ENCODE results near the gene NELFA. TPM values are rescaled to one million over a fixed set of nuclear protein-coding genes. Genes with fewer than 3 reads are reported as not detected.
A peak's percentile ranks its signal among the peaks of the same experiment; 100 is the strongest.
"Not testable (repeated sequence)": the region's sequence is repeated elsewhere in the genome, so short reads cannot be mapped to it uniquely, and the experiment has no call there.

NELFA gene
- total RNA-seq, 4 donors from 2014 or later: 27.7 to 56.9 (median 42.8) TPM

DNA sequence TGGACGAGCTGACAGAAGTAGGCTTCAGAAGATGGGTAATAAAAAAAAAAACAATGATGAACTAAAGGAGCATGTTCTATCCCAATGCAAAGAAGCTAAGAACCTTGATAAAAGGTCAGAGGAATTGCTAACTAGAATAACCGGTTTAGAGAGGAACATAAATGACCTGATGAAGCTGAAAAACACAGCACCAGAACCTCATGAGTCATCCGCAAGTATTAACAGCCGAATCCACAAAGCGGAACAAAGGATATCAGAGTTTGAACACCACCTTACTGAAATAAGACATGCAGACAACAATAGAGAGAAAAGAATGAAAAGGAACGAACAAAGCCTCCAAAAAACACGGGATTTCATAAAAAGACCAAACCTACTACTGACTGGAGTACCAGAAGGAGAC lies 10.5 kb downstream of the NELFA start:
- H3K9me3 ChIP-seq: peaks cover 0 to 3% (median 0%) of the 10 kb centered on the region in 4 donors
- no peak overlapping the region for H3K4me3 ChIP-seq
- no peaks in the 10 kb centered on the region for H3K4me1 ChIP-seq
- TF ChIP-seq, protein P1, sequence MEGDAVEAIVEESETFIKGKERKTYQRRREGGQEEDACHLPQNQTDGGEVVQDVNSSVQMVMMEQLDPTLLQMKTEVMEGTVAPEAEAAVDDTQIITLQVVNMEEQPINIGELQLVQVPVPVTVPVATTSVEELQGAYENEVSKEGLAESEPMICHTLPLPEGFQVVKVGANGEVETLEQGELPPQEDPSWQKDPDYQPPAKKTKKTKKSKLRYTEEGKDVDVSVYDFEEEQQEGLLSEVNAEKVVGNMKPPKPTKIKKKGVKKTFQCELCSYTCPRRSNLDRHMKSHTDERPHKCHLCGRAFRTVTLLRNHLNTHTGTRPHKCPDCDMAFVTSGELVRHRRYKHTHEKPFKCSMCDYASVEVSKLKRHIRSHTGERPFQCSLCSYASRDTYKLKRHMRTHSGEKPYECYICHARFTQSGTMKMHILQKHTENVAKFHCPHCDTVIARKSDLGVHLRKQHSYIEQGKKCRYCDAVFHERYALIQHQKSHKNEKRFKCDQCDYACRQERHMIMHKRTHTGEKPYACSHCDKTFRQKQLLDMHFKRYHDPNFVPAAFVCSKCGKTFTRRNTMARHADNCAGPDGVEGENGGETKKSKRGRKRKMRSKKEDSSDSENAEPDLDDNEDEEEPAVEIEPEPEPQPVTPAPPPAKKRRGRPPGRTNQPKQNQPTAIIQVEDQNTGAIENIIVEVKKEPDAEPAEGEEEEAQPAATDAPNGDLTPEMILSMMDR (IDR thresholded peaks at IDR 0.05): no peak
- TF ChIP-seq POLR2A (IDR thresholded peaks at IDR 0.05): no peak
- peaks cover 0 to 4% (median 0%) of the 10 kb centered on the region in 3 donors for H3K36me3 ChIP-seq
- no peak for DNase-seq
- H3K27me3 ChIP-seq: no peaks in the 10 kb centered on the region
- peak overlapping the region in 1 of 4 donors; percentile 15 for H3K27ac ChIP-seq

DNA sequence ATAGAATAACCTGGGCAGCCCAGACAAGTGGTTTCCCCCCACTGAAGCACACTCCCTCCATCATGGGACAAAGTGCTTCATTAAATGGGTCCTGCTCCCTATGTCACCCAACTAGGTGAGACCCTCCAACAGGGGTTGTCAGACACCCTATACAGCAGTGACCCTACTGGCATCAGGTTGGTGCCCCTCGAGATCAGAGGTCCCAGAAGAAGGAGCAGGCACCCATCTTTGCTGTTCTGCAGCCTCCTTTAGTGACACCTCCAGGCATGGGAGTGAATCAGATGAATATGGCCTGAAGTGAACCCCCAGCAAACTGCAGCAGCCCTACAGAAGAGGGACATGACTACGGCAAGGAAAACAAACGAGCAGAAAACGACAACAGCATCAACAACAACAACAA lies 11.1 kb downstream of the NELFA start:
- TF ChIP-seq, protein P1 (IDR thresholded peaks at IDR 0.05): no peak
- no peak for DNase-seq

DNA sequence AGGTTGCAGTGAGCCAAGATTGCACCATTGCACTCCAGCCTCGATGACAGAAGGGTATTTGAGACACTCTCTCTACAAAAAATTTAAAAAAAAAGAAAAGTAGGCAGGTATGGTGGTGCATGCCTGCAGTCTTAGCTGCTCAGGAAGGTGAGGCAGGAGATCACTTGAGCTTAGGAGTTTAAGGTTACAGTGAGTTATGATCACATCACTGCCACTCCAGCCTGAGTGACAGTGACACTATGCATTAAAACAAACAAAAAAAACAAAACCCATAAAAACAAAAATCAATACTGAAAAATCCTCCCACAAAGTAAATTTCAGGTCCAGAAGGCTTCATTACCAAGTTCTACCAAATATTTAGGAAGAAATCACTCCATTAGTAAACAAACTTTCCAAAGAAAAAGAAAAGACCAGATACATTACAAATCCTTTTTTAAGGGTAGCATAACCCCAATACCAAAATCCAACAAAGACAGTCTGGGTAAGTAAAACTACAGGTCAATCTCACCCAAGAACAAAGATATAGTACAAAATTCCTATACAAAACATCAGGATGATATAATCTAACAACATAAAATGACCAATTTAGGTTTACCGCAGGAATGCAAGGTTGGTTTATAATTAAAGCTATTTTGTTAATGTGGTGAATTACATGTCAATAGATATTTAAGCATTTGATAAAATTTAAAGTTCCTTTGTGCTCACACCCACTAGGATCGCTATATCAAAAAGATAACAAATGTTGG lies 11.7 kb downstream of the NELFA start:
- TF ChIP-seq, protein P1 (IDR thresholded peaks at IDR 0.05): no peak
- TF ChIP-seq POLR2A (IDR thresholded peaks at IDR 0.05): no peak
- H3K9me3 ChIP-seq: peaks cover 0 to 3% (median 0%) of the 10 kb centered on the region in 4 donors
- H3K27me3 ChIP-seq: no peaks in the 10 kb centered on the region
- no peak for DNase-seq
- H3K4me3 ChIP-seq: no peak overlapping the region
- H3K36me3 ChIP-seq: no peaks in the 10 kb centered on the region
- no peaks in the 10 kb centered on the region for H3K4me1 ChIP-seq
- H3K27ac ChIP-seq: no peak overlapping the region

More for the DNA sequence above, 11.1 kb downstream of the NELFA start:
- H3K4me3 ChIP-seq: no peak overlapping the region
- H3K27me3 ChIP-seq: no peaks in the 10 kb centered on the region
- no peaks in the 10 kb centered on the region for H3K36me3 ChIP-seq
- H3K9me3 ChIP-seq: peaks cover 0 to 3% (median 0%) of the 10 kb centered on the region in 4 donors
- H3K27ac ChIP-seq: no peak overlapping the region
- no peaks in the 10 kb centered on the region for H3K4me1 ChIP-seq

DNA sequence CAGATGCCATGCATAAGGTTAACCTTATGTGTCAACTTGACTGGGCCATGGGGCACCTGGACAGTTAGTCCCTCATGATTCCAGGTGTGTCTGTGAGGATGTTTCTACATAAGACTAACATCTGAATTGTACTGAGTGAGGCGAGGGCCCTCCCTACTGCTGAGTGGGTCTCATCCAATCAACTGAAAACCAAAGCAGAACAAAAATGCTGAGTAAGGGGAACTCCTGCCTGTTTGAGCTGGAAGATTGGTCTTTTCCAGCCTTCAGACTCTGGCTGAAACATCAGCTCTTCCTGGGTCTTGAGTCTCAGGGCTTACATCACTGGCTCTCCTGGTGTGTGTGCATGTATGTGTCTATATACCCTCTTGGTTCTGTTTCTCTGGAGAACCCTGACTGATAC lies 13.8 kb downstream of the NELFA start:
- no peak for DNase-seq
- TF ChIP-seq, protein P1 (IDR thresholded peaks at IDR 0.05): no peak
- no peak for TF ChIP-seq POLR2A (IDR thresholded peaks at IDR 0.05)
- Histone ChIP-seq H3K27ac (no peak overlapping the region), H3K4me1 (no peaks in the 10 kb centered on the region), H3K36me3 (peaks cover 0 to 15% (median 0%) of the 10 kb centered on the region in 3 donors), H3K9me3 (peaks cover 0 to 3% (median 0%) of the 10 kb centered on the region in 4 donors), H3K27me3 (no peaks in the 10 kb centered on the region), H3K4me3 (no peak overlapping the region)

DNA sequence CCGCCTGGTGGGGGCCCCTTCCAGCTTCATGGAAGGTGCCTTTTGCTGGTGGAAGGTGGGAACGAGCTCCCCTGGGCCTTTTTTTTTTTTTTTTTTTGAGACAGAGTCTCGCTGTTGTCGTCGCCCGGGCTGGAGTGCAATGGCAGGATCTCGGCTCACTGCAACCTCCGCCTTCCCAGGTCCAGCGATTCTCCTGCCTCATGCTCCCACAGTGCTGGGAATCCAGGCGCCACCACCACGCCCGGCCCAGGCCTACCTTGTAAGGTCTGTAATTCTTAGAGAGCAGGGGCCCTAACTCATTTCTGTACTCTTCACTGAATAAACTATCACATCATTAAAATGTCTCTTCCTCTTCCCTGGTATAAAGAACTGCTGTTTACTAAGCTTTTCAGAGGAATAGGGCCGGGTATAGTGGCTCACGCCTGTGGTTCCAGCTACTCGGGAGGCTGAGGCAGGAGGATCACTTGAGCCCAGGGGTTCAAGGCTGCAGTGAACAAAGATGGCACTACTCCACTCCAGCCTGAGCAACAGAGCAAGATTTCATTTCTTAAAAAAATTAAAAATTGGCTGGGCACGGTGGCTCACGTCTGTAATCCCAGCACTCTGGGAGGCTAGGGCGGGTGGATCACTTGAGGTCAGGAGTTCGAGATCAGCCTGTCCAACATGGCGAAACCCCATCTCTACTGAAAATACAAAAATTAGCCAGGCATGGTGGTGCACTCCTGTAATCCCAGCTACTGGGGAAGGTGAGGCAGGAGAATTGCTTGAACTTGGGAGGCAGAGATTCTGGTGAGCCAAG lies 14.9 kb downstream of the NELFA start:
- H3K9me3 ChIP-seq, H3K27me3 ChIP-seq, H3K4me3 ChIP-seq, H3K27ac ChIP-seq, H3K4me1 ChIP-seq, DNase-seq: not testable (repeated sequence)
- H3K36me3 ChIP-seq: peaks cover 0 to 25% (median 0%) of the 10 kb centered on the region in 3 donors

DNA sequence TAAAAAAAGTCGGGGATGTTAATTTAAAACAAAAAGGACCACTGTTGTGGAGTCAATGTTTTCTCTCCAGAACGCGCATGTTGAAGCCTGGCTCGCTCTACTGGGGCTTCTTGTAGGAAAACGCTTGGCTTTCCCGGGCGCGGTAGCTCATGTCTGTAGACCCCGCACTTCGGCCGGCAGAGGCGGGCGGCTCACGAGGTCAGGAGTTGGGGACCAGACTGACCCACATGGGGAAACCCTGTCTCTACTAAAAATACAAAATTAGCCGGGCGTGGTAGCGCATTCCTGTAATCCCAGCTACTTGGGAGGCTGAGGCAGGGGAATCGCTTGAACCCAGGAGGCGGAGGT lies 15.6 kb downstream of the NELFA start:
- Histone ChIP-seq H3K9me3 (peaks cover 0 to 3% (median 0%) of the 10 kb centered on the region in 4 donors), H3K4me3 (no peak overlapping the region), H3K4me1 (no peaks in the 10 kb centered on the region), H3K27ac (no peak overlapping the region), H3K36me3 (peaks cover 0 to 31% (median 0%) of the 10 kb centered on the region in 3 donors), H3K27me3 (no peaks in the 10 kb centered on the region)
- DNase-seq: no peak
- no peak for TF ChIP-seq POLR2A (IDR thresholded peaks at IDR 0.05)
- TF ChIP-seq, protein P1 (IDR thresholded peaks at IDR 0.05): no peak

Measured in Peyer's patch (tissue), 4 donors.